NCI-H345 (cell line): ENCODE data around the gene DNM3.

Experiments used
- DNase-seq: peaks from one replicate; lab custom pipeline; 2025; lab: John Stamatoyannopoulos, UW

Gene DNM3

GRCh38 chr1:172140591-172140990 is 299.3 kb downstream of the DNM3 start:
- DNase-seq, result no peak

- no peak for DNase-seq
Observed at GRCh38 chr1:172141341-172141881, 300.1 kb downstream of the DNM3 start.

GRCh38 chr1:172142324-172142723 is 301.0 kb downstream of the DNM3 start:
- DNase-seq, result no peak

- no peak for DNase-seq
Observed at GRCh38 chr1:172143384-172144055, 302.2 kb downstream of the DNM3 start.

- no peak for DNase-seq
Observed at GRCh38 chr1:172144445-172145061, 303.3 kb downstream of the DNM3 start.

- DNase-seq, result no peak
Observed at GRCh38 chr1:172145231-172145651, 303.9 kb downstream of the DNM3 start.

GRCh38 chr1:172145656-172146055 is 304.4 kb downstream of the DNM3 start:
- DNase-seq, result no peak

GRCh38 chr1:172146141-172146850 is 305.0 kb downstream of the DNM3 start:
- no peak for DNase-seq

GRCh38 chr1:172147541-172147940 is 306.2 kb downstream of the DNM3 start:
- DNase-seq, result no peak

- DNase-seq, result no peak
Observed at GRCh38 chr1:172148213-172148612, 306.9 kb downstream of the DNM3 start.

GRCh38 chr1:172148707-172149106 is 307.4 kb downstream of the DNM3 start:
- DNase-seq, result no peak

GRCh38 chr1:172149346-172149745 is 308.0 kb downstream of the DNM3 start:
- no peak for DNase-seq

GRCh38 chr1:172154551-172154950 is 313.3 kb downstream of the DNM3 start:
- no peak for DNase-seq

GRCh38 chr1:172155766-172156165 is 314.5 kb downstream of the DNM3 start:
- DNase-seq, result no peak

GRCh38 chr1:172162236-172162635 is 320.9 kb downstream of the DNM3 start:
- no peak for DNase-seq

- DNase-seq, result no peak
Observed at GRCh38 chr1:172163498-172164215, 322.4 kb downstream of the DNM3 start.

GRCh38 chr1:172165403-172165802 is 324.1 kb downstream of the DNM3 start:
- no peak for DNase-seq

- peak; percentile 61 for DNase-seq
Observed at GRCh38 chr1:172167796-172168596, 326.7 kb downstream of the DNM3 start.

- no peak for DNase-seq
Observed at GRCh38 chr1:172168597-172168872, 327.2 kb downstream of the DNM3 start.

- no peak for DNase-seq
Observed at GRCh38 chr1:172169836-172170235, 328.5 kb downstream of the DNM3 start.

GRCh38 chr1:172172352-172172831 is 331.1 kb downstream of the DNM3 start:
- no peak for DNase-seq

- no peak for DNase-seq
Observed at GRCh38 chr1:172176206-172176605, 334.9 kb downstream of the DNM3 start.
